GM12878 (cell line): ENCODE results near the gene GRIPAP1. TPM values are rescaled to one million over a fixed set of nuclear protein-coding genes. Genes with fewer than 3 reads are reported as not detected.

ENCODE experiments used
- ATAC-seq: fragments of 200-7000 bp; cut with Tn5 transposase; 3 replicates; pipeline ENCODE4 v1.9.1; 2020; ENCODE audit warnings: mild to moderate bottlenecking, moderate library complexity
- BruUV-seq: library from RNA; stranded (reverse); fragments of 400-500 nt; replicated peaks from 2 replicates; lab custom pipeline; 2021; lab: Mats Ljungman, UMichigan
- CTCF ChIA-PET: fragments of 300-600 bp; sonication (Branson Sonifier 250); formaldehyde crosslinking; extraction: SDS; loops from one replicate; lab custom pipeline; 2021; ENCODE audit warnings: inconsistent platforms; lab: Yijun Ruan, JAX
- POLR2A ChIA-PET: fragments of 350-600 bp; formaldehyde crosslinking; extraction: SDS; loops from one replicate; lab custom pipeline; 2021; ENCODE audit warnings: inconsistent platforms; lab: Charles Lee
- RAD21 ChIA-PET: fragments of 300-600 bp; sonication (Branson Sonifier 250); formaldehyde crosslinking; loops from one replicate; lab custom pipeline; 2023; ENCODE audit warnings: antibody characterized with exemption; ENCODE audit not compliant: unreplicated experiment; lab: Charles Lee
- SMC1A ChIA-PET: fragments of 300-600 bp; sonication (Branson Sonifier 250); formaldehyde crosslinking; loops from one replicate; lab custom pipeline; 2023; ENCODE audit not compliant: unreplicated experiment, uncharacterized antibody; lab: Charles Lee
- DNase-seq: peaks from one replicate; pipeline ENCODE4 v3.0.0-alpha.2; 2011; ENCODE audit warnings: low read depth, low spot score
- FAIRE-seq: peaks from 3 replicates; lab custom pipeline; 2011; peaks lifted over from hg19 to GRCh38; lab: Jason Lieb, UNC
- H2AFZ ChIP-seq: 2 replicates; pipeline ENCODE4 v1.6.0; 2011; ENCODE audit warnings: low read depth, low read length, control low read depth; ENCODE audit not compliant: control insufficient read depth
- H3K27ac ChIP-seq: 2 replicates; pipeline ENCODE4 v1.5.1; 2011; ENCODE audit warnings: control low read depth; ENCODE audit not compliant: control insufficient read depth, insufficient read depth
- H3K27me3 ChIP-seq, 2 experiments: replicated peaks in 1 of 2; 2 replicates each; pipeline versions ENCODE4 v1.6.0 to v1.6.1; 2011; ENCODE audit warnings: low read length in 1 of 2; ENCODE audit not compliant: control insufficient read depth in 2 of 2, insufficient read depth in 2 of 2
- H3K36me3 ChIP-seq, 2 experiments: 2 replicates each; pipeline ENCODE4 v1.5.1; 2011; ENCODE audit warnings: low read length in 1 of 2; ENCODE audit not compliant: control insufficient read depth in 2 of 2, insufficient read depth in 2 of 2
- H3K4me1 ChIP-seq: 2 replicates; pipeline ENCODE4 v1.6.1; 2011; ENCODE audit warnings: mild to moderate bottlenecking, low read length, moderate library complexity, mixed read lengths; ENCODE audit not compliant: control insufficient read depth, insufficient read depth
- H3K4me2 ChIP-seq: 2 replicates; pipeline ENCODE4 v1.6.0; 2011; ENCODE audit warnings: control low read depth; ENCODE audit not compliant: control insufficient read depth, insufficient read depth
- H3K4me3 ChIP-seq: fragments of 200-600 bp; sonication (generic); 2 replicates; pipeline ENCODE4 v1.5.1; 2016
- H3K79me2 ChIP-seq: 2 replicates; pipeline ENCODE4 v1.6.0; 2011; ENCODE audit warnings: low read length; ENCODE audit not compliant: control insufficient read depth, insufficient read depth
- H3K9ac ChIP-seq: 2 replicates; pipeline ENCODE4 v1.8.0; 2011; ENCODE audit warnings: low read length, control low read depth, mixed read lengths; ENCODE audit not compliant: control insufficient read depth, insufficient read depth
- H3K9me3 ChIP-seq: replicated peaks from 3 replicates; pipeline ENCODE4 v1.5.1; 2011; ENCODE audit warnings: mild to moderate bottlenecking, low read length; ENCODE audit not compliant: control insufficient read depth, insufficient read depth
- H4K20me1 ChIP-seq: 2 replicates; pipeline ENCODE4 v1.6.0; 2011; ENCODE audit not compliant: control insufficient read depth, insufficient read depth
- CHD4 ChIP-seq: fragments of 200-600 bp; sonication (generic); IDR thresholded peaks from 2 replicates; pipeline ENCODE4 v1.6.1; 2016; ENCODE audit warnings: mild to moderate bottlenecking
- DPF2 ChIP-seq: fragments of 450-650 bp; IDR thresholded peaks from 2 replicates; pipeline ENCODE4 v1.6.1; 2017; ENCODE audit warnings: mild to moderate bottlenecking
- E4F1 ChIP-seq: fragments of 450-650 bp; IDR thresholded peaks from 2 replicates; pipeline ENCODE4 v1.6.1; 2018; ENCODE audit warnings: borderline replicate concordance, mild to moderate bottlenecking; ENCODE audit not compliant: partially characterized antibody
- HSF1 ChIP-seq: fragments of 150-350 bp; IDR thresholded peaks from 2 replicates; pipeline ENCODE4 v1.6.1; 2014; ENCODE audit warnings: mild to moderate bottlenecking, low read depth, low read length
- PKNOX1 ChIP-seq: fragments of 450-650 bp; IDR thresholded peaks from 2 replicates; pipeline ENCODE4 v1.6.1; 2016; ENCODE audit warnings: mild to moderate bottlenecking
- SMAD5 ChIP-seq: IDR thresholded peaks from 2 replicates; pipeline ENCODE4 v1.6.1; 2016; ENCODE audit warnings: antibody characterized with exemption, low read depth
- SMC3 ChIP-seq: IDR thresholded peaks from 2 replicates; pipeline ENCODE4 v1.6.1; 2011; ENCODE audit warnings: low read length, improper control_type of control experiment, borderline replicate concordance
- ZNF384 ChIP-seq: IDR thresholded peaks from 2 replicates; pipeline ENCODE4 v1.6.1; 2012; ENCODE audit warnings: low read depth, mild to moderate bottlenecking, low read length, improper control_type of control experiment, borderline replicate concordance
- ZNF687 ChIP-seq: fragments of 450-650 bp; IDR thresholded peaks from 2 replicates; pipeline ENCODE4 v1.6.1; 2017; ENCODE audit warnings: mild to moderate bottlenecking, moderate library complexity
- WGBS: methylation state at CpG from one replicate; pipeline ENCODE4 v1.1.6; 2016; ENCODE audit warnings: low lambda C conversion rate; ENCODE audit not compliant: insufficient replicate concordance, insufficient coverage; ENCODE audit errors: missing lambda C conversion rate; 5-methylcytosine and 5-hydroxymethylcytosine counted together
- in situ Hi-C: fragments of 300-500 bp; cut with MboI; formaldehyde crosslinking; loops from 9 replicates; pipeline ENCODE4 v1.14.3; 2018; ENCODE audit warnings: mixed read lengths
- intact Hi-C: fragments of 100-400 bp; cut with micrococcal nuclease; formaldehyde crosslinking; loops from one replicate; pipeline ENCODE4 v1.14.2; 2022; ENCODE audit not compliant: unreplicated experiment
- polyA plus RNA-seq, 11 experiments: library from polyadenylated mRNA; depleted of rRNA in 4 of 11; unstranded in 6 of 11; stranded (reverse) in 5 of 11; fragments of >200 nt; fragmentation: Nextera tagmentation in 4 of 11; fragmentation: Illumina TruSeq in 1 of 11; extraction: Ambion mirVana in 4 of 11; extraction: Trizol in 1 of 11; gene quantifications; 1 replicate in 1 of 11; 2 replicates in 10 of 11; pipeline versions ENCODE4 v1.2.1 to v1.2.3, GENCODE V29; 2011 to 2016; ENCODE audit warnings: inconsistent platforms in 2 of 11, missing spikeins in 2 of 11, low read depth in 1 of 11
- total RNA-seq, 4 experiments: library from RNA; depleted of rRNA in 3 of 4; stranded (reverse); fragments of >200 nt in 3 of 4; fragmentation: Illumina TruSeq in 1 of 4; extraction: Trizol in 1 of 4; gene quantifications; 2 replicates each; pipeline versions ENCODE4 v1.2.1 to v1.2.3, GENCODE V29; 2013 to 2021

GRIPAP1 gene
- total and polyA plus RNA-seq, 10 of the 15 experiments (the other 5 are each of a cell fraction or from before 2014, with no cell fraction given) = 4.2 to 44.7 (median 25.8) TPM

- TF ChIP-seq ZNF687 (no peak), DPF2 (no peak), ZNF384 (no peak), SMC3 (no peak)
These were observed 27.5 kb downstream of the GRIPAP1 start (continued) for GRCh38 chrX:48974574-48974973.

GRCh38 chrX:48974033-48974432 lies 28.0 kb downstream of the GRIPAP1 start:
- CTCF ChIA-PET = interaction anchor here (1.4 kb wide), 1 partner anchor 18 kb away, joined by 3 read pairs; no protein-coding TSS in a partner anchor
- H3K4me1 ChIP-seq = peaks cover 5% of the 10 kb centered on the region
- in situ Hi-C loops = no loop called here
- 59% methylated on average over 3 of the region's 3 CpGs for WGBS
- no peaks in the 10 kb centered on the region for H3K79me2 ChIP-seq
- POLR2A ChIA-PET = no interaction called here
- intact Hi-C loops = no loop called here
- H2AFZ ChIP-seq = no peak overlapping the region
- H3K4me3 ChIP-seq = no peak overlapping the region
- no peaks in the 10 kb centered on the region; a peak in 3 of 4 replicates for H3K36me3 ChIP-seq
- RAD21 ChIA-PET = no interaction called here
- BruUV-seq = no TSS peak
- no peak overlapping the region for H3K4me2 ChIP-seq
- FAIRE-seq (no peak), ATAC-seq (no peak), DNase-seq (no peak)
- TF ChIP-seq PKNOX1 (no peak), E4F1 (no peak), CHD4 (no peak), HSF1 (no peak), SMAD5 (no peak)
- H4K20me1 ChIP-seq = no peaks in the 10 kb centered on the region
- H3K27ac ChIP-seq = no peak overlapping the region
- no peak overlapping the region for H3K9ac ChIP-seq
- no peaks in the 10 kb centered on the region for H3K27me3 ChIP-seq
- H3K9me3 ChIP-seq = no peaks in the 10 kb centered on the region; the same call in 2 of the 3 replicates
- SMC1A ChIA-PET = no interaction called here
